Psoas muscle (tissue), 8 donors: ENCODE results near the gene FANCC. TPM values are rescaled to one million over a fixed set of nuclear protein-coding genes. Genes with fewer than 3 reads are reported as not detected.

Experiments
- ATAC-seq, 4 donors: fragments of 200-7000 bp; cut with Tn5 transposase; one replicate each; pipeline ENCODE4 v1.9.1; 2020; ENCODE audit warnings: moderate library complexity in 3 of 4, mild to moderate bottlenecking in 2 of 4
- DNase-seq, 2 donors: peaks; one replicate each; pipeline ENCODE4 v3.0.0-alpha.2; 2020
- H3K27ac ChIP-seq: fragments of 200-600 bp; one replicate; pipeline ENCODE4 v1.8.0; 2022
- H3K27me3 ChIP-seq, 3 donors: fragments of 200-600 bp in 1 of 3; one replicate each; pipeline versions ENCODE4 v1.6.1 to v1.8.0; 2013 to 2022; ENCODE audit warnings: low read length in 2 of 3, mild to moderate bottlenecking in 2 of 3, moderate library complexity in 1 of 3; ENCODE audit not compliant: insufficient read depth in 3 of 3
- H3K36me3 ChIP-seq, 2 donors: fragments of 200-600 bp in 1 of 2; one replicate each; pipeline versions ENCODE4 v1.6.1 to v1.8.0; 2013 to 2022; ENCODE audit warnings: low read depth in 1 of 2, mild to moderate bottlenecking in 1 of 2, moderate library complexity in 1 of 2; ENCODE audit not compliant: insufficient read depth in 1 of 2
- H3K4me1 ChIP-seq: fragments of 200-600 bp; one replicate; pipeline ENCODE4 v1.8.0; 2022
- H3K4me3 ChIP-seq: fragments of 200-600 bp; one replicate; pipeline ENCODE4 v1.8.0; 2022; ENCODE audit warnings: mild to moderate bottlenecking
- H3K9me3 ChIP-seq: fragments of 200-600 bp; one replicate; pipeline ENCODE4 v1.8.0; 2022
- WGBS, 3 donors: extraction: QIAGEN DNeasy Blood & Tissue Kit; methylation state at CpG; one replicate each; pipeline versions ENCODE4 v1.1.6 to v1.1.7; 2013; 5-methylcytosine and 5-hydroxymethylcytosine counted together
- intact Hi-C, 2 donors: fragments of 100-400 bp; cut with DNase I; formaldehyde crosslinking; loops; one replicate each; pipeline versions ENCODE4 v1.11.0 to v1.14.2; 2022
- polyA plus RNA-seq, 3 donors: library from polyadenylated mRNA; stranded (reverse); fragments of 200-250 nt; gene quantifications; one replicate each; pipeline ENCODE4 v1.2.3, GENCODE V29; 2013
- total RNA-seq, 4 donors: library from RNA; stranded (reverse); fragmentation: NEBNext Ultra II Directional in 2 of 4; extraction: Animal tissue kit (Norgen Biotek cat#: 25700) in 2 of 4; gene quantifications; one replicate each; pipeline versions ENCODE4 v1.2.1 to v1.2.4, GENCODE V29; 2021 to 2023
- TF ChIP-seq, protein P1 (sequence below): fragments of 200-600 bp; IDR thresholded peaks from one replicate; pipeline ENCODE4 v1.8.0; 2022; ENCODE audit warnings: antibody characterized with exemption
- donor health status: healthy with polysubstance abuse.
- donor health status: DM: no; HTN: no; CAD: no; lungs with moderate emphysema.
- donor health status: Bipolar disorder and iron deficiency.
- donor health status: healthy.
- donor health status: DM: yes; HTN: yes; CAD: no.
- donor health status: DM: no; HTN: no; CAD: no.
- donor health status: DM: no; HTN: no; CAD: no.
- donor health status: DM: yes; HTN: yes; CAD: no.

The FANCC gene
- total and polyA plus RNA-seq, 7 donors, result 2.1 to 5.2 (median 3.6) TPM

DNA sequence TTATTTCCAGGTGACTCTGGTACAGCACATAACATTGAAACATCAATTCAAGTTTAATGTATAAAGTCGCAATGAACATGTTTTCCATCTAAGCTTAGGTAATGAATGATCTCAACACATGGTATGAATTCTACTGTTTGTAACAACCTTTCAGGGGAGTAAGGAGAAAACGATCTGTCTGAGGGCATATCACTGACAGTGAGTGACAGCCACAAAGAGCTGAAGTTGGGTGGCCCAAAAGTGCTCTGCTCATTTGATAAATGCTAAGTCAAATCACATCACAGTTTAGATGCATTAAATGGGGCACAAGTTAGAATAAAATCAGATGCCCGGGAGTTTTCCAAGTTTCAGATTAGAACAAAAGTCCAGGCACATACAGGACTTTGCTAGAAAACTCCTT is 1.2 kb downstream of the FANCC start:
- intact Hi-C loops, result loop anchor here (5.0 to 10.0 kb wide), 4 partner anchors 196 to 1861 kb away; partner anchors contain the start of genes ERCC6L2 (in 1 of the 2), FAM120A (in 1 of the 2), FAM120AOS (in 1 of the 2) and PTCH1 (in 1 of the 2)
- no peak for DNase-seq
- peaks cover 9% of the 10 kb centered on the region for H3K4me1 ChIP-seq
- no peaks in the 10 kb centered on the region for H3K27me3 ChIP-seq
- no peaks in the 10 kb centered on the region for H3K36me3 ChIP-seq
- TF ChIP-seq, protein P1, sequence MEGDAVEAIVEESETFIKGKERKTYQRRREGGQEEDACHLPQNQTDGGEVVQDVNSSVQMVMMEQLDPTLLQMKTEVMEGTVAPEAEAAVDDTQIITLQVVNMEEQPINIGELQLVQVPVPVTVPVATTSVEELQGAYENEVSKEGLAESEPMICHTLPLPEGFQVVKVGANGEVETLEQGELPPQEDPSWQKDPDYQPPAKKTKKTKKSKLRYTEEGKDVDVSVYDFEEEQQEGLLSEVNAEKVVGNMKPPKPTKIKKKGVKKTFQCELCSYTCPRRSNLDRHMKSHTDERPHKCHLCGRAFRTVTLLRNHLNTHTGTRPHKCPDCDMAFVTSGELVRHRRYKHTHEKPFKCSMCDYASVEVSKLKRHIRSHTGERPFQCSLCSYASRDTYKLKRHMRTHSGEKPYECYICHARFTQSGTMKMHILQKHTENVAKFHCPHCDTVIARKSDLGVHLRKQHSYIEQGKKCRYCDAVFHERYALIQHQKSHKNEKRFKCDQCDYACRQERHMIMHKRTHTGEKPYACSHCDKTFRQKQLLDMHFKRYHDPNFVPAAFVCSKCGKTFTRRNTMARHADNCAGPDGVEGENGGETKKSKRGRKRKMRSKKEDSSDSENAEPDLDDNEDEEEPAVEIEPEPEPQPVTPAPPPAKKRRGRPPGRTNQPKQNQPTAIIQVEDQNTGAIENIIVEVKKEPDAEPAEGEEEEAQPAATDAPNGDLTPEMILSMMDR, result no peak
- ATAC-seq, result no peak
- 33 to 38% (median 38%) methylated on average over 3 of the region's 3 CpGs for WGBS, 3 donors
- H3K4me3 ChIP-seq, result peak overlapping the region; percentile 100
- peak overlapping the region; percentile 95 for H3K27ac ChIP-seq
- H3K9me3 ChIP-seq, result no peaks in the 10 kb centered on the region

DNA sequence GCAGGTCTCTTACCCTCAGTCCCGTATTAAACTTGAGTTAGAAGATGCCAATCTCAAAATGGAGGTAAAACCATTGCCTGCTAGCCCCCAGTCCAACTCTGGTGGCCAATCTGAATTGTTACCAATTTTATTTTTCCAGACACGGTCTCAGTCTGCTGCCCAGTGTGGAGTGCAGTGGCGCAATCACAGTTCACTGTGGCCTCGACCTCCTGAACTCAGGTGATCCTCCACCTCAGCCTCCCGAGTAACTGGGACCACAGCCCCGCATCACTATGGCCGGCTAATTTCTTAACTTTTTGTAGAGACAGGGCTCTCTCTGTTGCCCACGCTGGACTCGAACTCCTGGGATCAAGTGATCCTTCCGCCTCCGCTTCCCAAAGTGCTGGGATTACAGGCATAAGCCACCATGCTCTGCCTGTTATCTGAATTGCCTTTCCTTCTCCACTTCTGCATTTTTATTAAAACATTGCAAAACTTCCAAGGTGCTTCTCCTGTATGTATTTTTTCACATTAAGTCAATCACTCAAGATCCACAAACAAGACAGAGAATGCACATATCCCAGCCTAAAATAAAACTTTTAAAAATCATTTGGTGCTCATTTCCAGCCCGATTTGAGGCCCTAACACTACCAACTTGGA is 2.3 kb downstream of the FANCC start:
- TF ChIP-seq, protein P1, result no peak
- peaks cover 9% of the 10 kb centered on the region for H3K4me1 ChIP-seq
- DNase-seq (no peak), ATAC-seq (no peak)
- no peak overlapping the region for H3K4me3 ChIP-seq
- H3K27me3 ChIP-seq, result no peaks in the 10 kb centered on the region
- H3K9me3 ChIP-seq, result no peaks in the 10 kb centered on the region
- 93% methylated on average over 12 of the region's 12 CpGs for WGBS, 3 donors
- intact Hi-C loops, result loop anchor here (5.0 to 10.0 kb wide), 4 partner anchors 197 to 1860 kb away; partner anchors contain the start of genes ERCC6L2 (in 1 of the 2), FAM120A (in 1 of the 2), FAM120AOS (in 1 of the 2) and PTCH1 (in 1 of the 2)
- no peaks in the 10 kb centered on the region for H3K36me3 ChIP-seq
- H3K27ac ChIP-seq, result no peak overlapping the region

DNA sequence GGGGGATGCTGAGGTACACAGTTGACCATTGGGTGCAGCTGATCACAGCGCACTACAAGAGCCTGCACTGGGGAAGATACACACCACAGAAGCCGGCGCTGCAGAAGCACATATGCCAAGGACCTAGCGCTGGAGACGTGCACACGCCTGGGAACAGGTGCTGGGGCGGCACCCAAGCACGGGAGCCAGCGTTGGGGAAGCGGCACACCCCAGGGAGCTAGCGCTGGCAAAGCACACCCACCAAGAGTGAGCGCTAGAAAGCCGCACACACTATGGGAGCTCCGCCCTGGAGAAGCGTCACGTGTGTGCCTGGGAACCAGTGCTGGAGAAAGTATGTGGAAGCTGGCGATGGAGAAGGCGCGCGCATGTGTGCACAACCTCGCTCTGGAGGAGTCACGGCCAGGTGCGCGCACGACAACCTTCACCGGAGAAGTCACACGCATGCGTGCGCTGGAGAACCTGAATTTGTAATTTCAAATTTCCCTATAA is 4.5 kb downstream of the FANCC start:
- H3K36me3 ChIP-seq, result no peaks in the 10 kb centered on the region
- H3K9me3 ChIP-seq, result no peaks in the 10 kb centered on the region
- DNase-seq (peak; percentile 43 to 75), ATAC-seq (peak; percentile 61 to 75 (median 68))
- no peak overlapping the region for H3K27ac ChIP-seq
- intact Hi-C loops, result loop anchor here (10.0 kb wide), 3 partner anchors 202 to 1858 kb away; partner anchors contain the start of genes ERCC6L2 (in 1 of the 2), FAM120A (in 1 of the 2), FAM120AOS (in 1 of the 2) and PTCH1 (in 1 of the 2)
- 40 to 57% (median 41%) methylated on average over 29 of the region's 29 CpGs for WGBS, 3 donors
- H3K4me1 ChIP-seq, result peaks cover 9% of the 10 kb centered on the region
- H3K4me3 ChIP-seq, result peak overlapping the region; percentile 65
- TF ChIP-seq, protein P1, result no peak
- H3K27me3 ChIP-seq, result no peaks in the 10 kb centered on the region

DNA sequence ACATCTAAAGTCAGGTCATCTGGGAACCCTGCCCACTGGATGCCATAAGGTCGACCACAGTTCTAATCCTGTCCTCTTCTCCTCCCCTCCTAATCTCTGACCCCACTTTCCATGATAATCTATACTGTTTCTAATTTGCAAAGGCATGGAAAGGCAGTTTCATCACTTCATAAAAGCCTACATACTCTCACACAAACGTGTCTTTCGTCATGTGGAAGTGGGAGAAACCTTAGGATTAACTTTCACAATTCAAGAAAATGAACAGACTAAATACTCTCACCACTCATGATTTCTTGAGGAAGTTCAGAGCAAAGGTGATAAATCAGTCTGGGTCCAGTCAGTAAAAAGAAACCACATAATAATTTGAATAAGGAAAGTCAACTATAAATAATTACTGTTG is 5.5 kb downstream of the FANCC start:
- 48 to 53% (median 49%) methylated on average over 3 of the region's 3 CpGs for WGBS, 3 donors
- intact Hi-C loops, result loop anchor here (10.0 kb wide), 3 partner anchors 203 to 1857 kb away; partner anchors contain the start of genes ERCC6L2 (in 1 of the 2), FAM120A (in 1 of the 2), FAM120AOS (in 1 of the 2) and PTCH1 (in 1 of the 2)
- no peak overlapping the region for H3K4me3 ChIP-seq
- TF ChIP-seq, protein P1, result no peak
- H3K36me3 ChIP-seq, result no peaks in the 10 kb centered on the region
- peaks cover 13% of the 10 kb centered on the region for H3K4me1 ChIP-seq
- H3K27ac ChIP-seq, result no peak overlapping the region
- no peak for DNase-seq
- H3K9me3 ChIP-seq, result no peaks in the 10 kb centered on the region
- ATAC-seq, result no peak
- no peaks in the 10 kb centered on the region for H3K27me3 ChIP-seq
